H9 (cell line): ENCODE measurements around the gene CCDC150. TPM values are rescaled to one million over a fixed set of nuclear protein-coding genes. Genes with fewer than 3 reads are reported as not detected.

Source experiments
- DNase-seq: peaks from one replicate; pipeline ENCODE4 v3.0.0-alpha.2; 2017
- H2AFZ ChIP-seq: one replicate; pipeline ENCODE4 v1.6.1; 2013; ENCODE audit warnings: mild to moderate bottlenecking, low read length, control low read depth, moderate library complexity
- H2AK5ac ChIP-seq: 2 replicates; pipeline ENCODE4 v1.6.1; 2013; ENCODE audit warnings: low read length, control low read depth, mixed read lengths; ENCODE audit not compliant: insufficient read length
- H2BK120ac ChIP-seq: one replicate; pipeline ENCODE4 v1.6.1; 2013; ENCODE audit warnings: low read depth, mild to moderate bottlenecking, low read length, control low read depth, inconsistent platforms; ENCODE audit not compliant: poor library complexity, severe bottlenecking
- H2BK12ac ChIP-seq: 2 replicates; pipeline ENCODE4 v1.6.1; 2013; ENCODE audit warnings: low read length, control low read depth, mixed read lengths, low read depth; ENCODE audit not compliant: insufficient read length
- H2BK15ac ChIP-seq: 2 replicates; pipeline ENCODE4 v1.6.1; 2013; ENCODE audit warnings: low read depth, low read length, control low read depth
- H2BK20ac ChIP-seq: one replicate; pipeline ENCODE4 v1.6.1; 2013; ENCODE audit warnings: low read depth, mild to moderate bottlenecking, low read length, control low read depth, inconsistent platforms; ENCODE audit not compliant: poor library complexity, severe bottlenecking
- H2BK5ac ChIP-seq: 2 replicates; pipeline ENCODE4 v1.6.1; 2013; ENCODE audit warnings: low read length, control low read depth, mixed read lengths; ENCODE audit not compliant: insufficient read length
- H3K14ac ChIP-seq: 2 replicates; pipeline ENCODE4 v1.6.1; 2013; ENCODE audit warnings: low read length, control low read depth; ENCODE audit not compliant: insufficient read depth
- H3K18ac ChIP-seq: 2 replicates; pipeline ENCODE4 v1.6.1; 2013; ENCODE audit warnings: low read depth, mild to moderate bottlenecking, mixed read lengths, low read length, control low read depth; ENCODE audit not compliant: insufficient read length
- H3K23ac ChIP-seq: 2 replicates; pipeline ENCODE4 v1.6.1; 2013; ENCODE audit warnings: low read length, control low read depth, mixed read lengths, low read depth; ENCODE audit not compliant: insufficient read length
- H3K23me2 ChIP-seq: 2 replicates; pipeline ENCODE4 v1.6.1; 2013; ENCODE audit warnings: low read depth, mild to moderate bottlenecking, mixed read lengths, low read length, control low read depth; ENCODE audit not compliant: insufficient read length, poor library complexity, severe bottlenecking
- H3K27ac ChIP-seq: 2 replicates; pipeline ENCODE4 v1.5.1; 2013; ENCODE audit warnings: low read length, control low read depth, mixed read lengths, low read depth; ENCODE audit not compliant: insufficient read length
- H3K27me3 ChIP-seq: 2 replicates; pipeline ENCODE4 v1.6.1; 2013; ENCODE audit warnings: low read length, control low read depth, inconsistent platforms; ENCODE audit not compliant: insufficient read depth
- H3K4ac ChIP-seq: 2 replicates; pipeline ENCODE4 v1.6.1; 2013; ENCODE audit warnings: low read depth, mild to moderate bottlenecking, control low read depth, inconsistent platforms, low read length, moderate library complexity
- H3K4me1 ChIP-seq: 2 replicates; pipeline ENCODE4 v1.6.1; 2013; ENCODE audit warnings: low read length, control low read depth, inconsistent platforms; ENCODE audit not compliant: insufficient read depth
- H3K4me2 ChIP-seq: 2 replicates; pipeline ENCODE4 v1.6.1; 2013; ENCODE audit warnings: low read length, control low read depth, mixed read lengths; ENCODE audit not compliant: insufficient read length, insufficient read depth
- H3K56ac ChIP-seq: 2 replicates; pipeline ENCODE4 v1.6.1; 2013; ENCODE audit warnings: low read depth, mild to moderate bottlenecking, mixed read lengths, low read length, control low read depth; ENCODE audit not compliant: insufficient read length
- H3K79me1 ChIP-seq: 2 replicates; pipeline ENCODE4 v1.6.1; 2013; ENCODE audit warnings: low read depth, mild to moderate bottlenecking, moderate library complexity, low read length, control low read depth, inconsistent platforms; ENCODE audit not compliant: insufficient read depth, poor library complexity, severe bottlenecking
- H3K79me2 ChIP-seq: 2 replicates; pipeline ENCODE4 v1.6.1; 2013; ENCODE audit warnings: low read length, control low read depth, inconsistent platforms; ENCODE audit not compliant: insufficient read depth
- H3K9ac ChIP-seq: 2 replicates; pipeline ENCODE4 v1.6.1; 2013; ENCODE audit warnings: low read length, control low read depth, mixed read lengths; ENCODE audit not compliant: insufficient read length; ENCODE audit errors: extremely low read depth
- H3K9me3 ChIP-seq: one replicate; pipeline ENCODE4 v1.6.1; 2013; ENCODE audit warnings: low read depth, low read length, inconsistent platforms; ENCODE audit not compliant: control insufficient read depth
- H3T11ph ChIP-seq: one replicate; pipeline ENCODE4 v1.6.1; 2013; ENCODE audit warnings: mild to moderate bottlenecking, low read length, control low read depth, inconsistent platforms
- H4K20me1 ChIP-seq: one replicate; pipeline ENCODE4 v1.6.1; 2013; ENCODE audit not compliant: control insufficient read depth, insufficient read length, insufficient read depth
- H4K5ac ChIP-seq: 2 replicates; pipeline ENCODE4 v1.6.1; 2013; ENCODE audit warnings: low read depth, mild to moderate bottlenecking, mixed read lengths, low read length, control low read depth; ENCODE audit not compliant: insufficient read length
- H4K8ac ChIP-seq: replicated peaks from 2 replicates; pipeline ENCODE4 v1.6.1; 2013; ENCODE audit warnings: low read length, control low read depth, mixed read lengths, low read depth; ENCODE audit not compliant: insufficient read length
- H4K91ac ChIP-seq: 2 replicates; pipeline ENCODE4 v1.6.1; 2013; ENCODE audit warnings: low read depth, mild to moderate bottlenecking, moderate library complexity, mixed read lengths, low read length, control low read depth; ENCODE audit not compliant: insufficient read length
- H3K27ac Mint-ChIP-seq, 3 experiments: 2 replicates in 2 of 3; 3 replicates in 1 of 3; pipeline ENCODE4 v1.8.0; 2020 to 2021; ENCODE audit warnings: mixed read lengths in 3 of 3, mild to moderate bottlenecking in 1 of 3, moderate library complexity in 1 of 3
- H3K27me3 Mint-ChIP-seq: 2 replicates; pipeline ENCODE4 v1.8.0; 2021; ENCODE audit warnings: low read depth, mild to moderate bottlenecking, moderate library complexity, mixed read lengths
- H3K36me3 Mint-ChIP-seq, 3 experiments: 2 replicates in 2 of 3; 3 replicates in 1 of 3; pipeline ENCODE4 v1.8.0; 2020 to 2021; ENCODE audit warnings: low read depth in 3 of 3, mixed read lengths in 3 of 3; ENCODE audit not compliant: insufficient read depth in 1 of 3
- H3K4me1 Mint-ChIP-seq, 2 experiments: 2 replicates each; pipeline ENCODE4 v1.8.0; 2020; ENCODE audit warnings: mixed read lengths in 2 of 2
- H3K4me3 Mint-ChIP-seq, 2 experiments: 2 replicates in 1 of 2; 3 replicates in 1 of 2; pipeline ENCODE4 v1.8.0; 2020 to 2021; ENCODE audit warnings: mild to moderate bottlenecking in 2 of 2, mixed read lengths in 2 of 2, moderate library complexity in 1 of 2
- H3K9me3 Mint-ChIP-seq, 2 experiments: 2 replicates in 1 of 2; 3 replicates in 1 of 2; pipeline ENCODE4 v1.8.0; 2020; ENCODE audit warnings: mild to moderate bottlenecking in 2 of 2, mixed read lengths in 2 of 2, moderate library complexity in 1 of 2
- WGBS: extraction: QIAGEN DNeasy Blood & Tissue Kit; methylation state at CpG from one replicate; pipeline ENCODE4 v1.1.7; 2013; ENCODE audit warnings: missing lambda C conversion rate, low lambda C conversion rate, mixed read lengths; ENCODE audit not compliant: insufficient read length; ENCODE audit errors: extremely low coverage; 5-methylcytosine and 5-hydroxymethylcytosine counted together
- total RNA-seq: library from RNA; stranded (reverse); gene quantifications from 2 replicates; pipeline ENCODE4 v1.2.1, GENCODE V29; 2021
- TF ChIP-seq, protein P1 (sequence below): fragments of 200-600 bp; sonication (generic); conservative IDR thresholded peaks from 3 replicates; pipeline ENCODE4 v1.8.0; 2021; ENCODE audit warnings: antibody characterized with exemption, mild to moderate bottlenecking

CCDC150 gene
- total RNA-seq, 1 experiment from 2014 or later: 26.2 TPM

DNA sequence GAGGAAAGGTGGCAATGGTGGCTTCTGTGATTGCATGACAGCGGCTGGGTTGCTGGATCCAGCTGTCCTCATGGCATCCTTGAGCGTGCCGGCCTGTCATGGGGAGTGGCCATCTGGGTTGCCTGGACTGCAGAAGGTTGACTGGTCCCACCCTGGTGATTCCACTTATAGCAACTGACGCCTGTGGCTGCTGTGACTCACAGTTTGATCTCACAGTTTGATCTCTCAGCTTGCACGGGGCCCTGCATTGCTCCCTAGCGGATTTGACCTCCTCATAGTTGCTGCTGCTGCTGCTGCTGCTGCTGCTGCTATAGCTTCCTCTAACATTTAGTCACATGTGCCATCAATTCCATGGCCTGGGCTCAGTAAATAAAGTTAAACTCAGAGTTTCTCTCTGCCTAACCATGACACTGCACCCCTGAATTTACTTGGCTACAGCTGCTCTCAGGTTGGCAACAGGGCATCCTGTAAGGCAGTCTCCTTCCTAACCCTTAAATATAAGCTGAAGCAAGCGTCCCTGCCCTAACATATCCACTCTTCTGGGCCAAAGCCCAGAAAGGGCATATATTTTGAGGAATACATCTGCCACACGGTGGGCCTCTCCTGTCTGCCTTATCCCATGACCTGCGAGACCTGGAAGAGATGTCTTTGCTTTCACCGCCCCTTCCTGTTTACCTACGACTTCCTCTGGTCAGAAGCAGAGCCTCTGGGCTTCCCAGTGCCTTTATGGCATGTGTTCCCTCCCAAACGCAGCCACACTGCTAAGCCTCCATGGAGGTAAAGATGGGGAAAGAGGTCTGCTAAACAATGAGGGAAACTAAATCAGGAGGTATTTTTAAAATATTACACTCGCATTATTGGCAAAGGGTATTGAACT is 37.8 kb upstream of the CCDC150 start:
- no peaks in the 10 kb centered on the region for H3K9me3 ChIP-seq
- WGBS: no CpG with 5 or more reads among the region's 13 CpGs
- H4K91ac ChIP-seq: no peak overlapping the region
- H3K4me2 ChIP-seq: no peak overlapping the region
- H3K23me2 ChIP-seq: no peaks in the 10 kb centered on the region
- no peak overlapping the region for H2BK15ac ChIP-seq
- H3T11ph ChIP-seq: no peak overlapping the region
- no peaks in the 10 kb centered on the region for H3K4me1 ChIP-seq
- no peaks in the 10 kb centered on the region for H3K27me3 ChIP-seq
- no peaks in the 10 kb centered on the region for H3K9me3 Mint-ChIP-seq
- H3K23ac ChIP-seq: no peak overlapping the region
- H3K27ac Mint-ChIP-seq: no peak overlapping the region
- no peak overlapping the region for H3K9ac ChIP-seq
- H3K79me2 ChIP-seq: no peaks in the 10 kb centered on the region
- H3K4ac ChIP-seq: no peak overlapping the region
- no peak overlapping the region for H2BK12ac ChIP-seq
- no peak overlapping the region for H4K5ac ChIP-seq
- H3K4me3 Mint-ChIP-seq: no peak overlapping the region
- no peak overlapping the region for H3K27ac ChIP-seq
- no peak overlapping the region for H2BK120ac ChIP-seq
- H4K20me1 ChIP-seq: no peaks in the 10 kb centered on the region
- no peak overlapping the region for H3K14ac ChIP-seq
- peaks cover 6% of the 10 kb centered on the region for H3K27me3 Mint-ChIP-seq
- no peaks in the 10 kb centered on the region for H3K36me3 Mint-ChIP-seq
- H3K18ac ChIP-seq: no peak overlapping the region
- H3K79me1 ChIP-seq: no peaks in the 10 kb centered on the region
- H3K4me1 Mint-ChIP-seq: 0 out of 4 replicates have a peak, but pooled peaks cover 2 to 6% of the 10 kb centered on the region in 2 experiments
- no peak for DNase-seq
- no peak overlapping the region for H3K56ac ChIP-seq
- H4K8ac ChIP-seq: no peak overlapping the region
- H2AFZ ChIP-seq: peak overlapping the region; percentile 32
- no peak overlapping the region for H2BK5ac ChIP-seq
- no peak overlapping the region for H2AK5ac ChIP-seq
- TF ChIP-seq, protein P1, sequence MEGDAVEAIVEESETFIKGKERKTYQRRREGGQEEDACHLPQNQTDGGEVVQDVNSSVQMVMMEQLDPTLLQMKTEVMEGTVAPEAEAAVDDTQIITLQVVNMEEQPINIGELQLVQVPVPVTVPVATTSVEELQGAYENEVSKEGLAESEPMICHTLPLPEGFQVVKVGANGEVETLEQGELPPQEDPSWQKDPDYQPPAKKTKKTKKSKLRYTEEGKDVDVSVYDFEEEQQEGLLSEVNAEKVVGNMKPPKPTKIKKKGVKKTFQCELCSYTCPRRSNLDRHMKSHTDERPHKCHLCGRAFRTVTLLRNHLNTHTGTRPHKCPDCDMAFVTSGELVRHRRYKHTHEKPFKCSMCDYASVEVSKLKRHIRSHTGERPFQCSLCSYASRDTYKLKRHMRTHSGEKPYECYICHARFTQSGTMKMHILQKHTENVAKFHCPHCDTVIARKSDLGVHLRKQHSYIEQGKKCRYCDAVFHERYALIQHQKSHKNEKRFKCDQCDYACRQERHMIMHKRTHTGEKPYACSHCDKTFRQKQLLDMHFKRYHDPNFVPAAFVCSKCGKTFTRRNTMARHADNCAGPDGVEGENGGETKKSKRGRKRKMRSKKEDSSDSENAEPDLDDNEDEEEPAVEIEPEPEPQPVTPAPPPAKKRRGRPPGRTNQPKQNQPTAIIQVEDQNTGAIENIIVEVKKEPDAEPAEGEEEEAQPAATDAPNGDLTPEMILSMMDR: no peak
- no peak overlapping the region for H2BK20ac ChIP-seq
